GM10266 (cell line): ENCODE results near the gene PHACTR1.

Source experiments
- DNase-seq: peaks from one replicate; pipeline ENCODE4 v3.0.0; 2012; ENCODE audit errors: extremely low spot score
- TF ChIP-seq, protein P1 (sequence below): IDR thresholded peaks from 2 replicates; pipeline ENCODE4 v1.5.1; 2012; ENCODE audit warnings: mild to moderate bottlenecking, low read depth; ENCODE audit not compliant: control insufficient read depth, insufficient read depth; ENCODE audit errors: missing control alignments

PHACTR1 gene

DNA sequence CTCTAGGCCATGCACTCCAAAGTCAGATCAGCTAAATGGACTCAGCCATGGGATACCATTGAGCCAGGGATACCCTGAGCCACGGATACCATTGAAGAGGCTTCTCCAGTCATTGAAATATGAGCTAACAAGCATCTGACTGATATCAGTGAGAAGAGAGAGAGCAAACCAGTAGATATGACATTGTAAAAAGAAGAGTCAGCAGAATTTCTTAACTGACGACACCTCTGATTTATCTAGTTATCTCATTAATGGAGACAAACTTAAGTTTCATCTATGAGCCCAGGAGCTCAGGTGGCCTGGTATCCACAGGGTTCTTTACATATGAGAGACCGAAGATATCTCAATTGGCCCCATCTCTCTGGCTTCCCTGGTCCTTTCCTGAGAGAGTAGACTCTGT lies 471.1 kb downstream of the PHACTR1 start:
- TF ChIP-seq, protein P1, sequence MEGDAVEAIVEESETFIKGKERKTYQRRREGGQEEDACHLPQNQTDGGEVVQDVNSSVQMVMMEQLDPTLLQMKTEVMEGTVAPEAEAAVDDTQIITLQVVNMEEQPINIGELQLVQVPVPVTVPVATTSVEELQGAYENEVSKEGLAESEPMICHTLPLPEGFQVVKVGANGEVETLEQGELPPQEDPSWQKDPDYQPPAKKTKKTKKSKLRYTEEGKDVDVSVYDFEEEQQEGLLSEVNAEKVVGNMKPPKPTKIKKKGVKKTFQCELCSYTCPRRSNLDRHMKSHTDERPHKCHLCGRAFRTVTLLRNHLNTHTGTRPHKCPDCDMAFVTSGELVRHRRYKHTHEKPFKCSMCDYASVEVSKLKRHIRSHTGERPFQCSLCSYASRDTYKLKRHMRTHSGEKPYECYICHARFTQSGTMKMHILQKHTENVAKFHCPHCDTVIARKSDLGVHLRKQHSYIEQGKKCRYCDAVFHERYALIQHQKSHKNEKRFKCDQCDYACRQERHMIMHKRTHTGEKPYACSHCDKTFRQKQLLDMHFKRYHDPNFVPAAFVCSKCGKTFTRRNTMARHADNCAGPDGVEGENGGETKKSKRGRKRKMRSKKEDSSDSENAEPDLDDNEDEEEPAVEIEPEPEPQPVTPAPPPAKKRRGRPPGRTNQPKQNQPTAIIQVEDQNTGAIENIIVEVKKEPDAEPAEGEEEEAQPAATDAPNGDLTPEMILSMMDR, result no peak
- DNase-seq, result no peak

- no peak for DNase-seq
- TF ChIP-seq, protein P1, result no peak
Measured at GRCh38 chr6:13188306-13188705, 471.7 kb downstream of the PHACTR1 start.

- DNase-seq, result no peak
- TF ChIP-seq, protein P1, result no peak
Measured at GRCh38 chr6:13189710-13190109, 473.1 kb downstream of the PHACTR1 start.

DNA sequence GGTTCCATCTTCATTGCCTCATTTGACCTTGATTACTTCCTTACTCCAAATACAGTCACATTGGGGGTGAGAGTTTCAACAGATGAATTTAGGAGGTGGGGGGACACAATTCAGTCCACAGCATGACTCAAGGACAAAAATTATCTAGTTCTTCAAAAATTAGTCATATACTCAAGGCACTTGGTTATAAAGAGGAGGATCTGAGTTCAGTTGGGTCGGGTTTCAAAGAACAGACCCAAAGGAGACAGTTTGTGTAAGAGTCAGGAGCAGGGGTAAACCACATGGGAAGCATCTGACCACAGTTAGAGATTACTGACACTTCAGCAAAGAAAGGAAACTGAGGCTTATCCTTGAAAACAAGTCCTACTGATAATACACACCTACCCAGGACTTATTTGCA lies 473.8 kb downstream of the PHACTR1 start:
- no peak for DNase-seq
- TF ChIP-seq, protein P1, result no peak

DNA sequence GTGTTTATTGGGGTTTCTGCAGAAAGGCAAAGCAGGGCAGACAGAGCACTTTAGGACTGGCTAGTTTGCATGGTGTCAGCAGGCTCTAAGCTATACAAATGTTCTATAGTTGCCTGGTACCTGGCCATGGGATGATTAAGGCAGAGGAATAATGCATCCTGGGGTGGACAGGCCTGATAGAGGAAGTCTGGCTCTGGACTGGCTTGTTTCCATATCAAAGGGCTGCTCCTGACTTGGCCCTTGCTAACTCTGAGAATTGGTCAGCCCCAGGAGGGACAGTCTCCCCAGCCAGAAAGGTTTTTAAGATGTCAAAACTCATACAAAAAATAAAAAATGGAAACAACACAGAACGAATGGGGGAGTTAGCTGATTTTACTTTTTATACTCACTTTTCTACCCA lies 474.9 kb downstream of the PHACTR1 start:
- DNase-seq, result no peak
- TF ChIP-seq, protein P1, result no peak

- DNase-seq, result peak; percentile 77
- TF ChIP-seq, protein P1, result peak; percentile 67
Measured at GRCh38 chr6:13194852-13195251, 478.3 kb downstream of the PHACTR1 start.

- DNase-seq, result no peak
- TF ChIP-seq, protein P1, result no peak
Measured at GRCh38 chr6:13195803-13196202, 479.2 kb downstream of the PHACTR1 start.
